GM19372 (cell line): ENCODE measurements around the gene FRG1.
"Not testable (repeated sequence)": the region's sequence is repeated elsewhere in the genome, so short reads cannot be mapped to it uniquely, and the experiment has no call there.

Experiments used
- ATAC-seq: cut with Tn5 transposase; IDR thresholded peaks from one replicate; pipeline ENCODE4 v1.9.1; 2021; ENCODE audit warnings: mild to moderate bottlenecking, low read depth, moderate library complexity; ENCODE audit not compliant: unreplicated experiment

FRG1 gene

DNA sequence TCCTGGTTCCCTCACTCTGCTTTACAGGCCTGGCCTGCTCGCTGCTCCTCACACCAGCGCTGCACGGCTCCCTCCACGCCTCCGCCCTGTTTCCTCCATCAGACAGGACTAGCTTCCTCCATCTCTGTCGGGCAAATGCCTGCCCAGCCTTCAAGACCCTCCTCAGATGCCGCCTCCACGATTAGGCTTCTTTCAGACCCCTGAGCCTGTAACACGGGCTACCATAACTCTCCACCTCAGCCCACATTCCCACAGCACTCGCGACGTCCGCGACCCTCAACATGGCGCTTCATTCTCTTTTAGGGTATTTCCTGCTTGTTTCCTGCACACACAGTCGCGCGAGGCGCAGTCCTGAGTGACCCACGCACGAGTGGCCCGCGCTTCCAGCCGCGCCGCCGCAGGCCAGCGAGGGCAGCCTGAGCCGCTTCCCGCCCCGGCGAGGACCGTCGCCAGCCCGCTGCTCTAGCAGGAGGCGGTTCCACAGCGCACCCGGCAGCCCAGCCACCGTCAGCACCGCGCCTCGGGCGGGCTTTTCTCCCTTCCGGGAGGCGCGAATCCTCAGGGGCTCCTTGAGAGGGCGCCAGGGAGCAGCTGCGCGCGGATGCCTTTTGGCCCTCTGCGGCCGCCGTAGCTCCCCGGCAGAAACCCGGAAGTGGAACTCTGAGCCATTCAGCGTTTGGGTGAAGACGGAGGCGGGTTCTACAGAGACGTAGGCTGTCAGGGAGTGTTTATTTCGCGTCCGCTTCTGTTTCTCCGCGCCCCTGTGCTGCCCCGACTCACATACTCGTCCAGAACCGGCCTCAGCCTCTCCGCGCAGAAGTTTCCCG is at the start of gene FRG1:
Gene FRG1 (plus strand): TSS at position 695 of the 827 bp plus-strand sequence. CDS start 138 bp downstream, outside the sequence.
- ATAC-seq: peak; percentile 99

DNA sequence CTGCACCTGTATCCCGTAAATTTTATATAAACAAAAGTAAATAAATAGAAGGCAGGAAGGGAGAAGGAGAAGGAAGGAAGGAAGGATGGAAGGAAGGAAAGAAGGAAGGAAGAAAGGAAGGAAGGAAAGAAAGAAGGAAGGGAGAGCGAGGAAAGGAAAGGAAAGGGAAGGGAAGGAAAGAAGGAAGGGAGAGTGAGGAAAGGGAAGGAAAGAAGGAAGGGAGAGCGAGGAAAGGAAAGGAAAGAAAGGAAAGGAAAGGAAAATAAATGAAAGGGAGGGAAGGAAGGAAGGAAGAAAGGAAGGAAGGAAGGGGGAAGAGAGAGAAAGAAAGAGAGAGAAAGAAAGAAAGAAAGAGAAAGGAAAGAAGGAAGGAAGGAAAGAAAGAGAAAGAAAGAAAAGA is 43.0 kb upstream of the FRG1 start:
- ATAC-seq: no peak

DNA sequence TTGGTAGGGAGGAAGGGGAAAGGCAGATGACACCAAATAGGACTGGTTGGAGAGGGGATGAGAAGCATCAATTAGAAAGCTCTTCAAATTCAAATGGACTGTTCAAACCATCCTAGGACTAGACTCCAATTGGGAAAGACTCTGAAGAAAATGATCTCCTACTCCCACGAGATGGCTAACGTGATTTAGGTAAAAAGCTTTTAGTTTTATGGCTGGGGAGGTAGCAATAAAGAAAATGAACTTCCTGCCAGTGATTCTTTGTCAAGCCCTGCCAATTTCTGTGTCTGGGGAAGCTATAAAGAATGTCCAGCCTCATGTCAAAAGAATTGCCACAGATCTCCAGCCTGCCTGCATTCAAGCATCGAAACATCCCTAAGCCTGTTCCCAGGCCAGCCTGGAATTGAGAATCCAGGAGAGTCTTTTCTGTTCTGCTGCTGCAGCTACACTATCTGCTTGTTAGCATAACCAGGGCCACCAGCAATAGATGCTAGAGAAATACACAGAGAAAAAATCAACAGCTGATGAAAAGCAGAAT is 41.1 kb upstream of the FRG1 start:
- ATAC-seq: not testable (repeated sequence)

- not testable (repeated sequence) for ATAC-seq
Measured at GRCh38 chr4:189904420-189905027, 36.1 kb upstream of the FRG1 start.

DNA sequence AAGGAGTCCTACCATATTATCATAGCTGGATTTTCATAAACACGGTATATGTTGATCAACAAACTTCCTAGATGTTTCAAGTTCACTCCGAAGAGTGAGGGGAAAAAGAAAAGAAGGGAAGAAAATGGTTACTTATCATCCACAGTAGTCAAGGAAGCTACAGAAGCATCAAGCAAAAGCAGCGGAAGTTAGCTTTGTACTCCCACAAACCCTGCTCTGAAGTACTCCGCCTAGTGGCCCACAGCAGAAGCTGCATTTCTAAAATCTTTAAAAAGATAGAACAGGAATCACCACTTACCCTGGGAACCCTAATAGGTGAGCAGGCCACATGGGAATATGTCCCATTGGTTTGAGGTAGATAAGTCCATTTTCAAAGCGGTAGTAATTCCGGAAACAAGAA is 28.5 kb upstream of the FRG1 start:
- ATAC-seq: no peak

DNA sequence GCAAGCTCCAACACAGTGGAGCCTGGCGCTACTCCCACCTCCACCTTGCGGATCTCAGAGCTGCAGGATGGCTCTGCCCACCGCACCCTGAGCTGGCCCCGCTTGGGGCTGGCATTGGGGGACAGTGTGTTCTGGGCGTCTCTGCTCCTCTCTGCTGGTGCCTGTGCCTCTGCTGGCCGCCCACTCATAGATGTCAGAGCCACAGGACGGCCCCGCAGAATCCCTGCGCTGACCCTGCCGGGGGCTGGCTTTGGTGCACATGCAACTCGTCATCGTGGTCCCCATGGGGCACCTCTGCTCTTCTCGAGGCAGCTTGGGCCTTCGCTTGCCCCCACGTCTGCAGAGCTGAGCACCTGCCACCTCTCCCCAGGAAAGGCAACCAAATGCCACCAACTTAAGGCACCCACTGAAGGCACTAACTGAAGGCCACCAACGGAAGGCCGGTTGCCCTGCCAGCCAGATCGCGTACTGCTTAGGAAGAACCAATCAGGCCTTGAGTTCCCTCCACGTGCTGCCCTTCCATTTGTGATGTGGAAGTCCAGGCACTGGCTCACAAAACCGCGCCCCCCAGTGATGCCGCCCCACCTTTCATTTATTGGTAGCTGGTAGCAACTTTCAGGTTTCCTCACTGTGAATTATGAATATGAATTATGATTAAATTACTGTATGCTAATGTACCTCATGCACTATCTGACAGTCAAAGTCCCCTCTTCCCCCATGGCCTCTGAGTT is 23.3 kb upstream of the FRG1 start:
- no peak for ATAC-seq

- ATAC-seq: no peak
Measured at GRCh38 chr4:189921058-189921457, 19.6 kb upstream of the FRG1 start.

GRCh38 chr4:189926742-189927141 is 13.9 kb upstream of the FRG1 start:
- not testable (repeated sequence) for ATAC-seq

DNA sequence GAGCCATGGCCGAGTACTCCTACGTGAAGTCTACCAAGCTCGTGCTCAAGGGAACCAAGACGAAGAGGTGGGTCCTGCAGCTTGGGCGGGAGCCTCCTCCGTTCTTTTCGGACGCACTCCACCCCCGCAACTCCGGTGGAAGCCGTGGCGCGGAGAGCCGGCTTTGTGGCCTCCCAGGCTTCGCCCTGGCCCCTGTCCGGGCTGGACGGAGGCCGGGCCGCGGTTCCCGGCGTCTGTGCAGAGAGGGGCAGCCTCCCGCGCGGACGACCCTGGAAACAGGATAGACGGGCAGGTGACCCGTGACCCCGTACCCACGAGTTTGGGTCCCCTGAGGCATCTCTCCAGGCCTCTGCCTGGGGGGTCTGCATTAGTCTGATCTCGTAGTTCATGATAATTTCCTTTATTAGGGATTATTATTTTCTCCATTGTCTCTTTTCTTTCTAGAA is 356 bp downstream of the FRG1 start:
- no peak for ATAC-seq

- ATAC-seq: not testable (repeated sequence)
Measured at GRCh38 chr4:189942412-189942811, 1.7 kb downstream of the FRG1 start.

DNA sequence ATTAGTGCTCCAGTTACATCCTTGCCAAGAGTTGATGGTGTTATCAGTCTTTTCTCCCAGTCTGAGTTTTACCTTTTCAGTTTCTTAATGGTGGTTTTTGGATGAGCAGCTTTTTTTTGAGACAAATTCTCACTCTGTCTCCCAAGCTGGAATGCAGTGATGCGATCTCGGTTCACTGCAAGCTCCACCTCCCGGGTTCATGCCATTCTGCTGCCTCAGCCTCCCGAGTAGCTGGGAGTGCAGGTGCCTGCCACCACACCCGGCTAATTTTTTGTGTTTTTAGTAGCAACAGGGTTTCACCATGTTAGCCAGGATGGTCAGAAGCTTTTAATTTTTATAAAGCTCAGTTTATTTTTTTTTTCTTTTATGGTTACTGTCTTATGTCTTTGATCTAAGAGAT is 3.4 kb downstream of the FRG1 start:
- ATAC-seq: not testable (repeated sequence)

GRCh38 chr4:189946906-189947305 is 6.2 kb downstream of the FRG1 start:
- ATAC-seq: not testable (repeated sequence)

GRCh38 chr4:189948486-189948885 is 7.8 kb downstream of the FRG1 start:
- ATAC-seq: not testable (repeated sequence)

DNA sequence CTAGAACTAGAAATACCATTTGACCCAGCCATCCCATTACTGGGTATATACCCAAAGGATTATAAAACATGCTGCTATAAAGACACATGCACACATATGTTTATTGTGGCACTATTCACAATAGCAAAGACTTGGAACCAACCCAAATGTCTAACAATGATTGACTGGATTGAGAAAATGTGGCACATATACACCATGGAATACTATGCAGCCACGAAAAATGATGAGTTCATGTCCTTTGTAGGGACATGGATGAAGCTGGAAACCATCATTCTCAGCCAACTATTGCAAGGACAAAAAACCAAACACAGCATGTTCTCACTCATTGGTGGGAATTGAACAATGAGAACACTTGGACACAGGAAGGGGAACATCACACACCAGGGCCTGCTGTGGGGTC is 28.6 kb downstream of the FRG1 start:
- not testable (repeated sequence) for ATAC-seq

GRCh38 chr4:189973646-189974045 is 33.0 kb downstream of the FRG1 start:
- ATAC-seq: no peak

DNA sequence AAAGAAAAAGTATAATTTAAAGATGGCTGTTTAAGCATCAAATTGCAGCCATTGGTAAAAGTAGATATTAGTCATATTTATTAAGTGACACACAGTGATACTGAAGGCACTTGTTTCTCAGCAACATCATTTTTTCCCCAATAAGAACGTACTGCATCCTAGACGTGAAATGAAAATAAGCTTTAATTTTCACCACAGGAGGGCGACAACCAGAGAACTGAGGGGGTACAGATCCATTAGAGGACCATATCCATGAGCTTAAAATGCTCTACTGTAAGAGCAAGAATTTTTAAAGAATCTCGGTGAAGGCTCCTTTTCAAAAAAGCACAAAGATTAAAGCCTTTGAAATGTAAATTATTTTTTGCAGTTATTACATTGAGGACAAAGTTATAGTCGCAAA is 33.4 kb downstream of the FRG1 start:
- no peak for ATAC-seq

GRCh38 chr4:189979196-189980047 is 38.8 kb downstream of the FRG1 start:
- no peak for ATAC-seq

DNA sequence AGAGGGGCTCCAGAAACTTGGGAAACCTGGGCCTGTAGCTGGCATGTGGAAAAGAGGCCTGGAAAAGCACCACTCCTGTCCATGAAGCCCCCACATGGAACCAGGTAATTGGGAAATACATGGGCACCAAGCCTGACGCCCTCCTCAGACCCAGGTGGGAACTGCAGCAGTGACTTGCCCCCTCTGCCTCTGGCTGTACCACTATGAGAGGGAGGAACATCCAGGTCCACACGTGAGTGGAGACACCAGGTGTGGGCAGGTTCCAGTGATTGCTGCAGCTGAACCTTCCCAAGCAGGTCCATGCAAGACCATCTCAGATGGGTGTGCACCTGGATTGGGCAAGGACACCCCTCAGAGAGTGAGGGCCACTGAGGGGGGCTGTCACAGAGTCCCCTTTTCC is 39.6 kb downstream of the FRG1 start:
- not testable (repeated sequence) for ATAC-seq

GRCh38 chr4:189981970-189982369 is 41.3 kb downstream of the FRG1 start:
- no peak for ATAC-seq

GRCh38 chr4:189983916-189984526 is 43.3 kb downstream of the FRG1 start:
- not testable (repeated sequence) for ATAC-seq
